Measurements from ENCODE around the gene RGS19. TPM values are rescaled to one million over a fixed set of nuclear protein-coding genes. Genes with fewer than 3 reads are reported as not detected.
A peak's percentile ranks its signal among the peaks of the same experiment; 100 is the strongest.
"Not testable (repeated sequence)": the region's sequence is repeated elsewhere in the genome, so short reads cannot be mapped to it uniquely, and the experiment has no call there.

RGS19 gene
- total and polyA plus RNA-seq, 2 donors: 7.8 to 11.6 TPM

- no peak for DNase-seq (ENCODE audit: extremely low spot score)
- Histone ChIP-seq H3K27ac (ENCODE audit: low read depth) (no peak overlapping the region), H3K36me3 (ENCODE audit: insufficient read depth) (no peaks in the 10 kb centered on the region), H3K4me3 (ENCODE audit: low read depth, low read length) (no peak overlapping the region), H3K4me1 (ENCODE audit: insufficient read depth) (no peaks in the 10 kb centered on the region)
- 79% methylated on average over 4 of the region's 4 CpGs for WGBS
These were observed 16.1 kb upstream of the RGS19 start for GRCh38 chr20:64095455-64095854.

- Histone ChIP-seq H3K27ac (ENCODE audit: low read depth) (no peak overlapping the region), H3K4me1 (ENCODE audit: insufficient read depth) (no peaks in the 10 kb centered on the region), H3K36me3 (ENCODE audit: insufficient read depth) (no peaks in the 10 kb centered on the region), H3K4me3 (ENCODE audit: low read depth, low read length) (no peak overlapping the region)
- 42% methylated on average over 9 of the region's 9 CpGs for WGBS
- no peak for DNase-seq (ENCODE audit: extremely low spot score)
These were observed 13.7 kb upstream of the RGS19 start for GRCh38 chr20:64093013-64093503.

GRCh38 chr20:64092258-64093012 is 13.1 kb upstream of the RGS19 start:
- 53% methylated on average over 27 of the region's 27 CpGs for WGBS
- Histone ChIP-seq H3K27ac (ENCODE audit: low read depth) (no peak overlapping the region), H3K4me1 (ENCODE audit: insufficient read depth) (no peaks in the 10 kb centered on the region), H3K4me3 (ENCODE audit: low read depth, low read length) (no peak overlapping the region), H3K36me3 (ENCODE audit: insufficient read depth) (no peaks in the 10 kb centered on the region)
- DNase-seq (ENCODE audit: extremely low spot score): no peak

GRCh38 chr20:64091770-64092169 is 12.5 kb upstream of the RGS19 start:
- Histone ChIP-seq H3K27ac (ENCODE audit: low read depth) (no peak overlapping the region), H3K4me1 (ENCODE audit: insufficient read depth) (no peaks in the 10 kb centered on the region), H3K4me3 (ENCODE audit: low read depth, low read length) (no peak overlapping the region), H3K36me3 (ENCODE audit: insufficient read depth) (no peaks in the 10 kb centered on the region)
- DNase-seq (ENCODE audit: extremely low spot score): no peak
- WGBS: 17% methylated on average over 16 of the region's 16 CpGs

GRCh38 chr20:64091340-64091739 is 12.0 kb upstream of the RGS19 start:
- Histone ChIP-seq H3K27ac (ENCODE audit: low read depth) (no peak overlapping the region), H3K4me1 (ENCODE audit: insufficient read depth) (no peaks in the 10 kb centered on the region), H3K4me3 (ENCODE audit: low read depth, low read length) (no peak overlapping the region), H3K36me3 (ENCODE audit: insufficient read depth) (no peaks in the 10 kb centered on the region)
- WGBS: 63% methylated on average over 19 of the region's 19 CpGs
- no peak for DNase-seq (ENCODE audit: extremely low spot score)

GRCh38 chr20:64090165-64090564 is 10.8 kb upstream of the RGS19 start:
- Histone ChIP-seq H3K4me3 (ENCODE audit: low read depth, low read length) (no peak overlapping the region), H3K27ac (ENCODE audit: low read depth) (no peak overlapping the region), H3K36me3 (ENCODE audit: insufficient read depth) (no peaks in the 10 kb centered on the region), H3K4me1 (ENCODE audit: insufficient read depth) (no peaks in the 10 kb centered on the region)
- WGBS: 51% methylated on average over 10 of the region's 10 CpGs
- DNase-seq (ENCODE audit: extremely low spot score): no peak

GRCh38 chr20:64088586-64088985 is 9.3 kb upstream of the RGS19 start:
- H3K27ac ChIP-seq (ENCODE audit: low read depth); H3K4me3 ChIP-seq (ENCODE audit: low read depth, low read length); H3K36me3 ChIP-seq (ENCODE audit: insufficient read depth); H3K4me1 ChIP-seq (ENCODE audit: insufficient read depth); DNase-seq (ENCODE audit: extremely low spot score): not testable (repeated sequence)

- DNase-seq (ENCODE audit: extremely low spot score); H3K4me3 ChIP-seq (ENCODE audit: low read depth, low read length); H3K36me3 ChIP-seq (ENCODE audit: insufficient read depth); H3K27ac ChIP-seq (ENCODE audit: low read depth); H3K4me1 ChIP-seq (ENCODE audit: insufficient read depth): not testable (repeated sequence)
- 96% methylated on average over 6 of the region's 36 CpGs for WGBS
These were observed 8.0 kb upstream of the RGS19 start for GRCh38 chr20:64087226-64087825.

GRCh38 chr20:64086801-64087200 is 7.5 kb upstream of the RGS19 start:
- WGBS: 86% methylated on average over 8 of the region's 11 CpGs
- Histone ChIP-seq H3K4me1 (ENCODE audit: insufficient read depth) (no peaks in the 10 kb centered on the region), H3K27ac (ENCODE audit: low read depth) (no peak overlapping the region), H3K4me3 (ENCODE audit: low read depth, low read length) (no peak overlapping the region), H3K36me3 (ENCODE audit: insufficient read depth) (no peaks in the 10 kb centered on the region)
- DNase-seq (ENCODE audit: extremely low spot score): no peak

GRCh38 chr20:64084685-64085152 is 5.4 kb upstream of the RGS19 start:
- Histone ChIP-seq H3K4me3 (ENCODE audit: low read depth, low read length) (no peak overlapping the region), H3K4me1 (ENCODE audit: insufficient read depth) (no peaks in the 10 kb centered on the region), H3K27ac (ENCODE audit: low read depth) (no peak overlapping the region), H3K36me3 (ENCODE audit: insufficient read depth) (no peaks in the 10 kb centered on the region)
- 9% methylated on average over 23 of the region's 23 CpGs for WGBS
- no peak for DNase-seq (ENCODE audit: extremely low spot score)

GRCh38 chr20:64083804-64084684 is 4.7 kb upstream of the RGS19 start, which contains the start of gene LKAAEAR1:
Gene LKAAEAR1, minus strand, starts transcription at chr20:64084398. Its CDS starts 179 bp downstream, at chr20:64084219.
- WGBS: 2% methylated on average over 86 of the region's 86 CpGs
- Histone ChIP-seq H3K27ac (ENCODE audit: low read depth) (no peak within 1 kb of the TSS), H3K36me3 (ENCODE audit: insufficient read depth) (no peaks in the 10 kb centered on the region), H3K4me3 (ENCODE audit: low read depth, low read length) (peak within 1 kb of the TSS; percentile 35), H3K4me1 (ENCODE audit: insufficient read depth) (no peaks in the 10 kb centered on the region)
- DNase-seq (ENCODE audit: extremely low spot score): no peak

GRCh38 chr20:64083378-64083803 is 4.1 kb upstream of the RGS19 start:
- Histone ChIP-seq H3K36me3 (ENCODE audit: insufficient read depth) (no peaks in the 10 kb centered on the region), H3K4me3 (ENCODE audit: low read depth, low read length) (peak overlapping the region; percentile 35), H3K4me1 (ENCODE audit: insufficient read depth) (peaks cover 2% of the 10 kb centered on the region), H3K27ac (ENCODE audit: low read depth) (no peak overlapping the region)
- 2% methylated on average over 52 of the region's 52 CpGs for WGBS
- no peak for DNase-seq (ENCODE audit: extremely low spot score)

GRCh38 chr20:64082820-64083377 is 3.6 kb upstream of the RGS19 start:
- Histone ChIP-seq H3K4me3 (ENCODE audit: low read depth, low read length) (no peak overlapping the region), H3K4me1 (ENCODE audit: insufficient read depth) (peaks cover 2% of the 10 kb centered on the region)
- 24% methylated on average over 13 of the region's 13 CpGs for WGBS

More at GRCh38 chr20:64082820-64083377, 3.6 kb upstream of the RGS19 start:
- DNase-seq (ENCODE audit: extremely low spot score): no peak
- H3K36me3 ChIP-seq (ENCODE audit: insufficient read depth): no peaks in the 10 kb centered on the region
- H3K27ac ChIP-seq (ENCODE audit: low read depth): no peak overlapping the region

Data from urinary bladder (tissue), 4 donors.